ENCODE results near the gene RPL18A.

- TF ChIP-seq CTCF (IDR thresholded peaks at IDR 0.05): peak in 1 of 4 experiments; percentile 10
- no peak for TF ChIP-seq POLR2A (IDR thresholded peaks at IDR 0.05)
These were observed 29.7 kb upstream of the RPL18A start for GRCh38 chr19:17829855-17830566.
